GM23248 (cell line): ENCODE measurements around the gene PTGS2. TPM values are rescaled to one million over a fixed set of nuclear protein-coding genes. Genes with fewer than 3 reads are reported as not detected.
"Not testable (repeated sequence)": the region's sequence is repeated elsewhere in the genome, so short reads cannot be mapped to it uniquely, and the experiment has no call there.

Experiments
- DNase-seq: peaks from one replicate; pipeline ENCODE4 v3.0.0-alpha.2; 2015
- H2AFZ ChIP-seq: fragments of 200-600 bp; sonication (generic); 2 replicates; pipeline ENCODE4 v1.6.1; 2016; ENCODE audit warnings: antibody characterized with exemption
- H3F3A ChIP-seq: fragments of 200-600 bp; sonication (generic); 2 replicates; pipeline ENCODE4 v1.6.1; 2016; ENCODE audit warnings: mild to moderate bottlenecking, antibody characterized with exemption, mixed run types; ENCODE audit not compliant: insufficient read depth
- H3K27ac ChIP-seq: fragments of 200-600 bp; sonication (generic); 2 replicates; pipeline ENCODE4 v1.5.1; 2016; ENCODE audit warnings: mild to moderate bottlenecking
- H3K27me3 ChIP-seq: fragments of 200-600 bp; sonication (generic); replicated peaks from 2 replicates; pipeline ENCODE4 v1.6.1; 2016; ENCODE audit warnings: mild to moderate bottlenecking; ENCODE audit not compliant: insufficient read depth
- H3K36me3 ChIP-seq: fragments of 200-600 bp; sonication (generic); 2 replicates; pipeline ENCODE4 v1.6.1; 2016; ENCODE audit warnings: low read depth, mild to moderate bottlenecking
- H3K4me1 ChIP-seq: fragments of 200-600 bp; sonication (generic); 2 replicates; pipeline ENCODE4 v1.6.1; 2016; ENCODE audit warnings: mild to moderate bottlenecking; ENCODE audit not compliant: insufficient read depth
- H3K4me2 ChIP-seq: fragments of 200-600 bp; sonication (generic); one replicate; pipeline ENCODE4 v1.6.1; 2016; ENCODE audit warnings: mild to moderate bottlenecking; ENCODE audit not compliant: unreplicated experiment
- H3K4me3 ChIP-seq: fragments of 200-600 bp; sonication (generic); 2 replicates; pipeline ENCODE4 v1.5.1; 2016; ENCODE audit warnings: mild to moderate bottlenecking
- H3K79me2 ChIP-seq: fragments of 200-600 bp; sonication (generic); 2 replicates; pipeline ENCODE4 v1.6.1; 2016; ENCODE audit warnings: mild to moderate bottlenecking; ENCODE audit not compliant: insufficient read depth
- H3K9ac ChIP-seq: fragments of 200-600 bp; sonication (generic); 2 replicates; pipeline ENCODE4 v1.6.1; 2016; ENCODE audit warnings: mild to moderate bottlenecking
- H3K9me2 ChIP-seq: fragments of 200-600 bp; sonication (generic); 2 replicates; pipeline ENCODE4 v1.6.1; 2016; ENCODE audit warnings: mixed run types, mild to moderate bottlenecking, moderate library complexity; ENCODE audit not compliant: insufficient read depth
- H3K9me3 ChIP-seq: fragments of 200-600 bp; sonication (generic); one replicate; pipeline ENCODE4 v1.6.1; 2017; ENCODE audit warnings: low read depth
- H4K20me1 ChIP-seq: fragments of 200-600 bp; sonication (generic); 2 replicates; pipeline ENCODE4 v1.6.0; 2016; ENCODE audit not compliant: insufficient read depth
- EZH2 ChIP-seq: fragments of 200-600 bp; sonication (generic); IDR thresholded peaks from 2 replicates; pipeline ENCODE4 v1.6.1; 2018; ENCODE audit warnings: antibody characterized with exemption, mild to moderate bottlenecking; ENCODE audit not compliant: insufficient read depth, poor library complexity, severe bottlenecking
- EZH2phosphoT487 ChIP-seq: fragments of 200-600 bp; sonication (generic); IDR thresholded peaks from 2 replicates; pipeline ENCODE4 v1.6.1; 2018; ENCODE audit warnings: antibody characterized with exemption, moderate library complexity, mild to moderate bottlenecking, low read depth; ENCODE audit not compliant: insufficient read depth
- WGBS, 2 experiments: methylation state at CpG; one replicate each; pipeline ENCODE4 v1.1.6; 2015 to 2017; ENCODE audit warnings: low lambda C conversion rate in 2 of 2, low coverage in 1 of 2; ENCODE audit errors: missing lambda C conversion rate in 2 of 2; 5-methylcytosine and 5-hydroxymethylcytosine counted together
- in situ Hi-C: fragments of 300-500 bp; cut with MboI; formaldehyde crosslinking; loops from 2 replicates; pipeline ENCODE4 v1.15.0; 2020
- polyA plus RNA-seq: library from polyadenylated mRNA; unstranded; fragments of >200 nt; fragmentation: Nextera tagmentation; extraction: Ambion mirVana; gene quantifications from 2 replicates; pipeline ENCODE4 v1.2.1, GENCODE V29; 2016
- total RNA-seq: library from RNA; depleted of rRNA; stranded (reverse); fragments of >200 nt; shearing (Covaris generic); gene quantifications from 2 replicates; pipeline ENCODE4 v1.2.3, GENCODE V29; 2014

Gene PTGS2
- total and polyA plus RNA-seq, 2 experiments from 2014 or later = 50.8 to 69.3 TPM

GRCh38 chr1:186672596-186672995 is 7.6 kb downstream of the PTGS2 start:
- Histone ChIP-seq H3K27ac (no peak overlapping the region), H3K27me3 (no peaks in the 10 kb centered on the region), H3K9me2 (no peaks in the 10 kb centered on the region), H3K79me2 (no peaks in the 10 kb centered on the region), H2AFZ (no peak overlapping the region), H3K4me1 (no peaks in the 10 kb centered on the region), H4K20me1 (no peaks in the 10 kb centered on the region), H3K36me3 (peaks cover 44% of the 10 kb centered on the region), H3K9me3 (no peaks in the 10 kb centered on the region), H3K9ac (no peak overlapping the region), H3F3A (peaks cover 73% of the 10 kb centered on the region), H3K4me2 (no peak overlapping the region), H3K4me3 (no peak overlapping the region)
- no peak for DNase-seq
- TF ChIP-seq EZH2 (no peak), EZH2phosphoT487 (no peak)
- WGBS, 2 experiments = 93 to 95% methylated on average over 3 of the region's 3 CpGs
- in situ Hi-C loops = no loop called here

- no peaks in the 10 kb centered on the region for H3K9me2 ChIP-seq
- peaks cover 69% of the 10 kb centered on the region for H3F3A ChIP-seq
- no peak overlapping the region for H3K4me3 ChIP-seq
- no peak for TF ChIP-seq EZH2
- no peak for TF ChIP-seq EZH2phosphoT487
- H2AFZ ChIP-seq = no peak overlapping the region
- 90 to 96% methylated on average over 2 of the region's 2 CpGs for WGBS, 2 experiments
- H3K27me3 ChIP-seq = no peaks in the 10 kb centered on the region
- H3K27ac ChIP-seq = no peak overlapping the region
- H4K20me1 ChIP-seq = no peaks in the 10 kb centered on the region
- no peak for DNase-seq
- in situ Hi-C loops = no loop called here
- H3K79me2 ChIP-seq = no peaks in the 10 kb centered on the region
- no peaks in the 10 kb centered on the region for H3K9me3 ChIP-seq
- H3K9ac ChIP-seq = no peak overlapping the region
- no peak overlapping the region for H3K4me2 ChIP-seq
- H3K4me1 ChIP-seq = no peaks in the 10 kb centered on the region
- H3K36me3 ChIP-seq = peaks cover 39% of the 10 kb centered on the region
Measured at GRCh38 chr1:186672131-186672530, 8.1 kb downstream of the PTGS2 start.

GRCh38 chr1:186671136-186671825 is 8.9 kb downstream of the PTGS2 start:
- Histone ChIP-seq H3K9ac (no peak overlapping the region), H3K4me1 (no peaks in the 10 kb centered on the region), H3K79me2 (no peaks in the 10 kb centered on the region), H3K36me3 (peaks cover 33% of the 10 kb centered on the region), H4K20me1 (no peaks in the 10 kb centered on the region), H3F3A (peaks cover 65% of the 10 kb centered on the region), H3K9me2 (no peaks in the 10 kb centered on the region), H3K27ac (no peak overlapping the region), H3K27me3 (no peaks in the 10 kb centered on the region), H3K4me2 (no peak overlapping the region), H3K4me3 (no peak overlapping the region), H3K9me3 (no peaks in the 10 kb centered on the region), H2AFZ (no peak overlapping the region)
- TF ChIP-seq EZH2 (no peak), EZH2phosphoT487 (no peak)
- 47 to 50% methylated on average over 2 of the region's 2 CpGs for whole genome bisulfite sequencing, 2 experiments
- no peak for DNase-seq
- in situ Hi-C loops = no loop called here

- Histone ChIP-seq H3K9me2 (no peaks in the 10 kb centered on the region), H3K4me3 (no peak overlapping the region), H4K20me1 (no peaks in the 10 kb centered on the region), H3K36me3 (peaks cover 25% of the 10 kb centered on the region), H2AFZ (no peak overlapping the region), H3K27me3 (no peaks in the 10 kb centered on the region), H3K4me1 (no peaks in the 10 kb centered on the region), H3F3A (peaks cover 58% of the 10 kb centered on the region), H3K9ac (no peak overlapping the region), H3K4me2 (no peak overlapping the region), H3K9me3 (no peaks in the 10 kb centered on the region), H3K79me2 (no peaks in the 10 kb centered on the region), H3K27ac (no peak overlapping the region)
- in situ Hi-C loops = no loop called here
- TF ChIP-seq EZH2phosphoT487 (no peak), EZH2 (no peak)
- 55 to 66% methylated on average over 2 of the region's 2 CpGs for WGBS, 2 experiments
- DNase-seq = no peak
Measured at GRCh38 chr1:186670297-186671135, 9.7 kb downstream of the PTGS2 start.

GRCh38 chr1:186669784-186670183 is 10.4 kb downstream of the PTGS2 start:
- H3K4me3 ChIP-seq, DNase-seq, H2AFZ ChIP-seq, H3K9ac ChIP-seq, H3K79me2 ChIP-seq, H3K9me3 ChIP-seq, H3K27ac ChIP-seq, H4K20me1 ChIP-seq, in situ Hi-C loops, H3K4me2 ChIP-seq, H3K9me2 ChIP-seq, H3K27me3 ChIP-seq, H3K4me1 ChIP-seq: not testable (repeated sequence)
- WGBS, 2 experiments = 79 to 84% methylated on average over 3 of the region's 3 CpGs
- Histone ChIP-seq H3K36me3 (peaks cover 18% of the 10 kb centered on the region), H3F3A (peaks cover 51% of the 10 kb centered on the region)

- H3K79me2 ChIP-seq, H3K4me1 ChIP-seq, DNase-seq, H3K36me3 ChIP-seq, H3K4me2 ChIP-seq, in situ Hi-C loops, H3K4me3 ChIP-seq, H3K27ac ChIP-seq, H3K9me3 ChIP-seq, H2AFZ ChIP-seq, H3K27me3 ChIP-seq, H3F3A ChIP-seq, H3K9me2 ChIP-seq, H3K9ac ChIP-seq, H4K20me1 ChIP-seq: not testable (repeated sequence)
- 82 to 84% methylated on average over 8 of the region's 8 CpGs for WGBS, 2 experiments
Measured at GRCh38 chr1:186664217-186664616, 16.0 kb downstream of the PTGS2 start.
